Activated CD4-positive, alpha-beta T cell treated with anti-CD3 and anti-CD28 coated beads, Interleukin-2, amount 50 U/mL, for 4 hours (primary cell): ENCODE measurements around the gene ARHGAP24.
"Not testable (repeated sequence)": the region's sequence is repeated elsewhere in the genome, so short reads cannot be mapped to it uniquely, and the experiment has no call there.

Experiments
- DNase-seq, 2 experiments: peaks; one replicate each; pipeline ENCODE4 v3.0.0-alpha.2; 2020

Gene ARHGAP24

GRCh38 chr4:85932500-85933290 lies 457.7 kb downstream of the ARHGAP24 start:
- DNase-seq = no peak

GRCh38 chr4:85933291-85933640 lies 458.3 kb downstream of the ARHGAP24 start:
- DNase-seq = no peak

GRCh38 chr4:85937507-85937906 lies 462.6 kb downstream of the ARHGAP24 start:
- DNase-seq = no peak

- no peak for DNase-seq
Measured at GRCh38 chr4:85938062-85938461, 463.1 kb downstream of the ARHGAP24 start.

GRCh38 chr4:85938902-85939301 lies 464.0 kb downstream of the ARHGAP24 start:
- no peak for DNase-seq

- DNase-seq = no peak
Measured at GRCh38 chr4:85939595-85939994, 464.6 kb downstream of the ARHGAP24 start.

GRCh38 chr4:85940151-85940550 lies 465.2 kb downstream of the ARHGAP24 start:
- DNase-seq = no peak

- no peak for DNase-seq
Measured at GRCh38 chr4:85942107-85942506, 467.2 kb downstream of the ARHGAP24 start.

GRCh38 chr4:85946821-85947220 lies 471.9 kb downstream of the ARHGAP24 start:
- no peak for DNase-seq

- no peak for DNase-seq
Measured at GRCh38 chr4:85951099-85951498, 476.1 kb downstream of the ARHGAP24 start.

- DNase-seq = no peak
Measured at GRCh38 chr4:85952528-85952927, 477.6 kb downstream of the ARHGAP24 start.

- no peak for DNase-seq
Measured at GRCh38 chr4:85952972-85953650, 478.2 kb downstream of the ARHGAP24 start.

- no peak for DNase-seq
Measured at GRCh38 chr4:85953651-85954018, 478.7 kb downstream of the ARHGAP24 start.

- no peak for DNase-seq
Measured at GRCh38 chr4:85955620-85956292, 480.8 kb downstream of the ARHGAP24 start.

- no peak for DNase-seq
Measured at GRCh38 chr4:85956293-85956945, 481.5 kb downstream of the ARHGAP24 start.

GRCh38 chr4:85961887-85962286 lies 486.9 kb downstream of the ARHGAP24 start:
- no peak for DNase-seq

GRCh38 chr4:85963231-85963630 lies 488.3 kb downstream of the ARHGAP24 start:
- DNase-seq = no peak

GRCh38 chr4:85964298-85964697 lies 489.3 kb downstream of the ARHGAP24 start:
- DNase-seq = no peak

- not testable (repeated sequence) for DNase-seq
Measured at GRCh38 chr4:85965017-85965416, 490.1 kb downstream of the ARHGAP24 start.

GRCh38 chr4:85965529-85965928 lies 490.6 kb downstream of the ARHGAP24 start:
- DNase-seq = no peak

- no peak for DNase-seq
Measured at GRCh38 chr4:85966373-85966772, 491.4 kb downstream of the ARHGAP24 start.

GRCh38 chr4:85967872-85968271 lies 492.9 kb downstream of the ARHGAP24 start:
- no peak for DNase-seq
